ENCODE measurements around the gene KRT80. TPM values are rescaled to one million over a fixed set of nuclear protein-coding genes. Genes with fewer than 3 reads are reported as not detected.

Gene KRT80
- total and polyA plus RNA-seq, 7 donors, result 0.11 to 14.0 (median 0.44) TPM

- no peaks in the 10 kb centered on the region for H3K36me3 ChIP-seq (ENCODE audit: insufficient read depth in 1 of 2, low read depth in 1 of 2)
- peaks cover 14% of the 10 kb centered on the region for H3K4me1 ChIP-seq
- DNase-seq, result no peak
- intact Hi-C loops (cut with DNase I), result no loop called here
- no peak overlapping the region for H3K27ac ChIP-seq
- no peaks in the 10 kb centered on the region for H3K27me3 ChIP-seq (ENCODE audit: insufficient read depth in 3 of 3, low read length in 2 of 3)
- ATAC-seq, result no peak
- 73 to 79% (median 77%) methylated on average over 6 of the region's 6 CpGs for WGBS, 3 donors
- no peaks in the 10 kb centered on the region for H3K9me3 ChIP-seq
- no peak overlapping the region for H3K4me3 ChIP-seq
- no peak for TF ChIP-seq CTCF (IDR thresholded peaks at IDR 0.05)
Observed at GRCh38 chr12:52193532-52193931, 1.7 kb upstream of the KRT80 start.

DNA sequence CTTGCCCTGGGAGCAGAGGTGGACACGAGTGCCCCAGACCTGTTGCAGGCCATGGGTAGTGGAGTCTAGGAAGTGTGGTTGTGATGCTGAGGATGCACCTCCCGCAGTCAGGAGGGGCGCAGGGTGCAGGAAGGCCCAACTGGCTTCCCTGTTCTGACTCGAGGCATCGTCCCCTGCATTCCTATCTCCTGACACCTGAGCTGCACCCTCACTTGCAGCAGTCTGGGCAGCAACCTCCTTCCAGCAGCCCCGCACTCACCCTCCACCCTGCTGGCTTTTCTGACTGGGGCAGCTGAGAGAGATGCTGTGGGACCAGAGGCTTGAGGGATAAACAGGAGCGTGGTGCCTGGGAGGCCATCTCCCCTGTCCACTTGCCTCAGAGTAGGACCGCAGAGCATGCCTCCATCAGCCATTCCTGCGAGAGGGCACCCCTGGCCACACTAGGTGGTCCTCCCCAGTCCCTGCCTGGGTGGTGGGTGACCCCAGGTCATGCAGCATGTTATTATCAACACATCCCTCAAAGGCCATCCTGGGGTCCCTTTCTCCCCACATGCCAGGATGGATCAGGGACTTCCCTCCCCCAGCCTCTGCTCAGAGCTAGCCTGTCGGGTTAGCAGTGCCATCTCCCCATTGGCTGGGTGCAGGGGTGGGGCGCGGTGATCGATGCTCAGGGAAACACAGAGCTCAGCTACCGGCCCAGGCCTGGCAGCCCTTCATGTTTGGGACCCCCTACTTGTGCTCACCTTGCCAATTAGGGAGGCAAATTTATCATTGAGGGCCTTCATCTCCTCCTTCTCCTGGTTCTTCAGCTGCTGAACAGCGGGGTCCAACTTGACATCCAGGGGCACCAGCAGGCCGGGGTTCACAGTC lies 719 bp downstream of the KRT80 start:
- 76 to 84% (median 79%) methylated on average over 16 of the region's 16 CpGs for whole genome bisulfite sequencing, 3 donors
- no peak overlapping the region for H3K4me3 ChIP-seq
- no peak for ATAC-seq
- H3K27ac ChIP-seq, result no peak overlapping the region
- no peaks in the 10 kb centered on the region for H3K36me3 ChIP-seq (ENCODE audit: insufficient read depth in 1 of 2, low read depth in 1 of 2)
- no peaks in the 10 kb centered on the region for H3K9me3 ChIP-seq
- intact Hi-C loops (cut with DNase I), result no loop called here
- H3K4me1 ChIP-seq, result peaks cover 14% of the 10 kb centered on the region
- no peak for DNase-seq
- no peak for TF ChIP-seq CTCF (IDR thresholded peaks at IDR 0.05)
- H3K27me3 ChIP-seq (ENCODE audit: insufficient read depth in 3 of 3, low read length in 2 of 3), result no peaks in the 10 kb centered on the region

DNA sequence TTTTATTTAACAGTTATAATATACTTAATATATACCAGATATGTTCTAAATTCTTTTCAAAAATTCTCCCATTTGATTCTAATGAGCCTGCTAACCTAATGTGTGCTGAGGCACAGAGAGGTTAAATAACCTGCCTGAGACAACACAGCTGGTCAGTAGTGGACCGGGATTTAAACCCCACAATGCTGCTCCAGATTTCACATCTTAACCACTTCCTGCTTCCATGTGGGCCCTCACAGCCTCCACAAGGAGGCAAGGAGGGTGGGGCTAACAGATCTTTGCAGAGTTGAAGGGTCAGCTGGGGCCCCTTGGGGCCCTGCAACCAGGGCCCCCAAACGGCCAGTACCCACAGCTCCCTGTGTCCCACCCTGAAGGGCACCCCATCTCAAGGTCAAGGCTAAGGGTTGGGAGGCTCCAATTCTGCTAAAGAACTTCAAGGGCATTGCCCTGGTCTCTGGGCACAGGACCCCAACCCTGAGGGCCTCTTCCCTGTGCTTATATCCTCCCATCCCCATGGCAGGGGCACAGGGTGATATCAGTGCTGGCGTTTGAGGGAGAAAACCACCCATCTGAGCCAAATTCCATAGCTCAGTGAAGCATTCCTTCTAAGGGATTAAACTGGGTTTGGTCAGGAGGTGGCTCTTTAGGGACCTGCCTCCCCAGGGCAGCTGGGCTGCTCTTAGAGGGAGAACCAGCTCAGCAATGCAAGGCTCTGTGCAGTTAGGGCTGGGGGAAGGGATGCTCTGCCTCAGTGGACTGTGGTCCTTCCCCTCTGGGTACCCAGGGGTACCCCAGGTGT lies 2.2 kb downstream of the KRT80 start:
- DNase-seq (no peak), ATAC-seq (no peak)
- Histone ChIP-seq H3K4me3 (no peak overlapping the region), H3K36me3 (ENCODE audit: insufficient read depth in 1 of 2, low read depth in 1 of 2) (no peaks in the 10 kb centered on the region), H3K27ac (no peak overlapping the region), H3K9me3 (no peaks in the 10 kb centered on the region), H3K27me3 (ENCODE audit: insufficient read depth in 3 of 3, low read length in 2 of 3) (no peaks in the 10 kb centered on the region), H3K4me1 (peaks cover 14% of the 10 kb centered on the region)
- WGBS, 3 donors, result 62 to 76% (median 69%) methylated on average over 3 of the region's 3 CpGs
- TF ChIP-seq CTCF (IDR thresholded peaks at IDR 0.05), result no peak
- intact Hi-C loops (cut with DNase I), result no loop called here

DNA sequence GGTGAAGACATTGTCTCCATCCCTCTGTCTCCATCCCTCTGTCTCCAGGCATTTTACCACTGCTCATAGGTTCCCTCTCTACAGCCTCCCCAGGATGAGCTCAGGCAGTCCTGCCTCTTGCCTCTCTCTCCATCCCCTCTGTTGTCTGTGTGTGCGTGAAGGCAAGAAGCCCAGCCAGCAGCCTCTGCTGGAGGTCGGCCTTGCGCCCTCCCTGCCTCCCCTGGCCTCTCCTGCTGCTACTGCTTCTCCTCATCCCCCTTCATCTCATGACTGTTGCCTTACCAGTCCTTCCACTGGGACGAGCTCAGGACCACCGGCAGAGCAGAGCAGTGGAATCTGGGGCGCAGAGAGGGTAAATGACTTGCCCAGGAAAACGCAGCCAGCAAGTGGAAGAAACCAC lies 3.2 kb downstream of the KRT80 start:
- Histone ChIP-seq H3K4me3 (no peak overlapping the region), H3K27me3 (ENCODE audit: insufficient read depth in 3 of 3, low read length in 2 of 3) (no peaks in the 10 kb centered on the region), H3K9me3 (no peaks in the 10 kb centered on the region), H3K4me1 (peaks cover 14% of the 10 kb centered on the region), H3K27ac (no peak overlapping the region), H3K36me3 (ENCODE audit: insufficient read depth in 1 of 2, low read depth in 1 of 2) (no peaks in the 10 kb centered on the region)
- DNase-seq (no peak), ATAC-seq (no peak)
- no peak for TF ChIP-seq CTCF (IDR thresholded peaks at IDR 0.05)
- intact Hi-C loops (cut with DNase I), result no loop called here
- WGBS, 3 donors, result 94% methylated on average over 6 to 7 of the region's 7 CpGs

Data from psoas muscle (tissue), 8 donors.